ENCODE results near the gene KRI1.
"Not testable (repeated sequence)": the region's sequence is repeated elsewhere in the genome, so short reads cannot be mapped to it uniquely, and the experiment has no call there.

GRCh38 chr19:10539016-10539415 lies 26.8 kb downstream of the KRI1 start:
- not testable (repeated sequence) for TF ChIP-seq CTCF, POLR2A, EP300, POLR2AphosphoS5 (IDR thresholded peaks at IDR 0.05)

Data from gastroesophageal sphincter (tissue), 3 donors.